ENCODE data around the gene HSPB9.

Gene HSPB9

GRCh38 chr17:42101513-42102292 lies 20.9 kb upstream of the HSPB9 start:
- DNase-seq (ENCODE audit: low read depth in 2 of 2), result peak in 1 of 2 donors; percentile 39

GRCh38 chr17:42103221-42103954 lies 19.2 kb upstream of the HSPB9 start:
- no peak for DNase-seq (ENCODE audit: low read depth in 2 of 2)

- DNase-seq (ENCODE audit: low read depth in 2 of 2), result no peak
Observed at GRCh38 chr17:42104264-42104663, 18.3 kb upstream of the HSPB9 start.

GRCh38 chr17:42106009-42106408 lies 16.6 kb upstream of the HSPB9 start:
- no peak for DNase-seq (ENCODE audit: low read depth in 2 of 2)

GRCh38 chr17:42107124-42107523 lies 15.5 kb upstream of the HSPB9 start:
- no peak for DNase-seq (ENCODE audit: low read depth in 2 of 2)

GRCh38 chr17:42107597-42108576 lies 14.7 kb upstream of the HSPB9 start:
- peak; percentile 85 to 86 for DNase-seq (ENCODE audit: low read depth in 2 of 2)

GRCh38 chr17:42109086-42109485 lies 13.5 kb upstream of the HSPB9 start:
- no peak for DNase-seq (ENCODE audit: low read depth in 2 of 2)

- DNase-seq (ENCODE audit: low read depth in 2 of 2), result no peak
Observed at GRCh38 chr17:42110301-42111264, 12.0 kb upstream of the HSPB9 start.

- DNase-seq (ENCODE audit: low read depth in 2 of 2), result no peak
Observed at GRCh38 chr17:42111265-42111636, 11.4 kb upstream of the HSPB9 start.

GRCh38 chr17:42111871-42112551 lies 10.6 kb upstream of the HSPB9 start:
- DNase-seq (ENCODE audit: low read depth in 2 of 2), result no peak

GRCh38 chr17:42112552-42113176 lies 9.9 kb upstream of the HSPB9 start, which contains the start of gene DHX58:
Gene DHX58 (minus strand): TSS chr17:42112714. CDS start chr17:42111892, 822 bp downstream.
- DNase-seq (ENCODE audit: low read depth in 2 of 2), result peak; percentile 25 to 38

GRCh38 chr17:42113293-42114069 lies 9.1 kb upstream of the HSPB9 start:
- DNase-seq (ENCODE audit: low read depth in 2 of 2), result no peak

- no peak for DNase-seq (ENCODE audit: low read depth in 2 of 2)
Observed at GRCh38 chr17:42114118-42114517, 8.5 kb upstream of the HSPB9 start.

- DNase-seq (ENCODE audit: low read depth in 2 of 2), result peak; percentile 65
Observed at GRCh38 chr17:42116705-42117396, 5.8 kb upstream of the HSPB9 start.

- no peak for DNase-seq (ENCODE audit: low read depth in 2 of 2)
Observed at GRCh38 chr17:42117397-42118125, 5.0 kb upstream of the HSPB9 start.

GRCh38 chr17:42118126-42118510 lies 4.5 kb upstream of the HSPB9 start:
- DNase-seq (ENCODE audit: low read depth in 2 of 2), result no peak

- no peak for DNase-seq (ENCODE audit: low read depth in 2 of 2)
Observed at GRCh38 chr17:42118545-42118944, 4.1 kb upstream of the HSPB9 start.

GRCh38 chr17:42119301-42119700 lies 3.3 kb upstream of the HSPB9 start:
- DNase-seq (ENCODE audit: low read depth in 2 of 2), result no peak
